ENCODE measurements around the gene CSK.

Gene CSK

GRCh38 chr15:74802862-74803447, 21.1 kb downstream of the CSK start:
- no peak overlapping the region for H3K4me3 ChIP-seq (ENCODE audit: low read depth, low read length)
- no peak for TF ChIP-seq CTCF (IDR thresholded peaks at IDR 0.05; ENCODE audit: control insufficient read depth, extremely low read depth, insufficient read depth)
- no peak for DNase-seq (ENCODE audit: low read depth)

- DNase-seq (ENCODE audit: low read depth): no peak
- no peak overlapping the region for H3K4me3 ChIP-seq (ENCODE audit: low read depth, low read length)
- no peak for TF ChIP-seq CTCF (IDR thresholded peaks at IDR 0.05; ENCODE audit: control insufficient read depth, extremely low read depth, insufficient read depth)
These were observed 23.1 kb downstream of the CSK start for GRCh38 chr15:74804935-74805334.

DNA sequence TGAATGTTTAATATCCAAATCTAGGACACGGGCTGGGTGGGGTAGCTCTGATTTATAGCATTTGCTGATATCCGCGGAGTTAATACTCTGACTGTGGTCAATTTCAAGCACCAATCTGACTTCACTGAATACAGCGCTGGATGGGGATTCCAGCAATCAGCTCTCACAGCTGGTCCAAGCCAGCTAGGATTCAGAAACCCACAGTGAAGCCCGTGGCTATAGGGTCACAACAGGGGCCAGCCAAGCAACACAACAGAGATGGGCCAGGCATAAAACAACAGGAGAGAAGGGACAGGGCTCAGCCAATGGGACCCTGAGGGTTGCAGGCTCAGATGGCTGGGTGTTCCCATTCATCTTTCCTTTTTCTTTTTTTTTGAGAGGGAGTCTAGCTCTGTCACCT, 25.4 kb downstream of the CSK start:
- no peak for DNase-seq (ENCODE audit: low read depth)
- no peak overlapping the region for H3K4me3 ChIP-seq (ENCODE audit: low read depth, low read length)
- no peak for TF ChIP-seq CTCF (IDR thresholded peaks at IDR 0.05; ENCODE audit: control insufficient read depth, extremely low read depth, insufficient read depth)

DNA sequence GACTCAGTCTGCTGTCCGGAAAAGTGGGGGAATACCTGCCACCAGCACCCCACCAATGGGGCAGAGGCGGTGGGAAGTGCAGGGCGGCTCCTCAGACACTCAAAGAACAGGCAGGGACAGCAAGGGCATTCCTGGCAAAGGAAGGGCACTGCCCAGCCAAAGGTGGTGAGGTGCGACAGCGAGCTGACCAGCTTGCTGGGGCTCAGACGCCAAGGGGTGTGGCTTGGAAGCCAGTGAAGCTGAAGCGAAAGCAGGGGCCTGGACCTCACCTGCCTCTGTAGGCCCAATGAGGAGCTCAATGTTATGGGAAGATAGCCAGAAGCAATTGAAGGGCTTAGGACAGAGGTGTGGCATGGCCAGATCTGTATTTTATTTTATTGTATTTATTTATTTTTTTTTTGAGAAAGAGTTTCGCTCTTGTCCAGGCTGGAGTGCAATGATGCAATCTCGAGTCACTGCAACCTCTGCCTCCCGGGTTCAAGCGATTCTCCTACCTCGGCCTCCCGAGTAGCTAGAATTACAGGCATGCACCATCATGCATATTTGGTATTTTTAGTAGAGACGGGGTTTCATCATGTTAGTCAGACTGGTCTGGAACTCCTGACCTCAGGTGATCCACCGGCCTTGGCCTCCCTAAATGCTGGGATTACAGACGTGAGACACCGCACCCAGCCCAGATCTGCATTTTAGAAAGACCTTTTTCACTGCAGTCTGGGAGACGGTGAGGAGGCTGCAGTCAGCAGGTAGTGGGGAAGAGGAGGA, 26.4 kb downstream of the CSK start:
- TF ChIP-seq CTCF (IDR thresholded peaks at IDR 0.05; ENCODE audit: control insufficient read depth, extremely low read depth, insufficient read depth): no peak
- peak; percentile 88 for DNase-seq (ENCODE audit: low read depth)

GRCh38 chr15:74808840-74809229, 27.0 kb downstream of the CSK start:
- H3K4me3 ChIP-seq (ENCODE audit: low read depth, low read length): no peak overlapping the region
- no peak for DNase-seq (ENCODE audit: low read depth)
- no peak for TF ChIP-seq CTCF (IDR thresholded peaks at IDR 0.05; ENCODE audit: control insufficient read depth, extremely low read depth, insufficient read depth)

More for the DNA sequence above, 26.4 kb downstream of the CSK start:
- H3K4me3 ChIP-seq (ENCODE audit: low read depth, low read length): no peak overlapping the region

- DNase-seq (ENCODE audit: low read depth): no peak
These were observed 27.4 kb downstream of the CSK start for GRCh38 chr15:74809242-74809641.

More at GRCh38 chr15:74809242-74809641, 27.4 kb downstream of the CSK start:
- no peak overlapping the region for H3K4me3 ChIP-seq (ENCODE audit: low read depth, low read length)
- no peak for TF ChIP-seq CTCF (IDR thresholded peaks at IDR 0.05; ENCODE audit: control insufficient read depth, extremely low read depth, insufficient read depth)
